ENCODE data around the gene ADAMTS19. TPM values are rescaled to one million over a fixed set of nuclear protein-coding genes. Genes with fewer than 3 reads are reported as not detected.

ADAMTS19 gene
- total and polyA plus RNA-seq, 4 donors = 0.02 to 7.8 (median 0.18) TPM

DNA sequence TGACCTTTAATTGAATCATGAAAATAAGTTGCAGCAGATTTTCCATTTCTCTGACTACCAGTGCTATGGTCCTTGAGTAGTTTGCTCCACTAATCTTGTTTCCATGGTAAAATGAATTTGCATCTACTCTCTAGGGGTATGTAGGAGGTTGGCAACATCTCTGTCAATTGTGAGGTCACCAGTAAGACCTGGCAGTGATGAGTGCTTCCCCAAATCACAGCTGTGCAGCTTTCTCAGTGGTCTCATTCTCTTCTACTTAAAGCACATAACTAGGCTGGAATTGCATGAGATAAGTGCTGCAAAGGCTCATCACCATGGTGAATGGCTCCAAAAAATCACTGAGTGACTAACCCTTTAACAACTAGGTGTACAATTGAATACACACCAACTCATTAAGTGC, 36.3 kb downstream of the ADAMTS19 start:
- no peak for DNase-seq
- Histone ChIP-seq H3K36me3 (ENCODE audit: control insufficient read depth in 4 of 4, insufficient read depth in 4 of 4, low read length in 4 of 4) (no peaks in the 10 kb centered on the region), H3K4me3 (no peak overlapping the region), H3K9me3 (ENCODE audit: control insufficient read depth in 4 of 4, insufficient read depth in 3 of 4, low read length in 3 of 4) (no peaks in the 10 kb centered on the region), H3K27ac (ENCODE audit: low read depth in 1 of 2, low read length in 1 of 2) (no peak overlapping the region), H3K9ac (ENCODE audit: insufficient read depth in 1 of 2, low read length in 2 of 2) (no peak overlapping the region), H3K27me3 (ENCODE audit: control insufficient read depth in 3 of 3, insufficient read depth in 3 of 3, low read length in 2 of 3) (no peaks in the 10 kb centered on the region), H3K4me1 (ENCODE audit: control insufficient read depth in 5 of 5, insufficient read depth in 5 of 5, low read length in 5 of 5) (no peaks in the 10 kb centered on the region)
- no peak for ATAC-seq (ENCODE audit: insufficient read depth, low FRiP score)
- TF ChIP-seq CTCF (IDR thresholded peaks at IDR 0.05; ENCODE audit: control extremely low read depth, extremely low read depth) = no peak

DNA sequence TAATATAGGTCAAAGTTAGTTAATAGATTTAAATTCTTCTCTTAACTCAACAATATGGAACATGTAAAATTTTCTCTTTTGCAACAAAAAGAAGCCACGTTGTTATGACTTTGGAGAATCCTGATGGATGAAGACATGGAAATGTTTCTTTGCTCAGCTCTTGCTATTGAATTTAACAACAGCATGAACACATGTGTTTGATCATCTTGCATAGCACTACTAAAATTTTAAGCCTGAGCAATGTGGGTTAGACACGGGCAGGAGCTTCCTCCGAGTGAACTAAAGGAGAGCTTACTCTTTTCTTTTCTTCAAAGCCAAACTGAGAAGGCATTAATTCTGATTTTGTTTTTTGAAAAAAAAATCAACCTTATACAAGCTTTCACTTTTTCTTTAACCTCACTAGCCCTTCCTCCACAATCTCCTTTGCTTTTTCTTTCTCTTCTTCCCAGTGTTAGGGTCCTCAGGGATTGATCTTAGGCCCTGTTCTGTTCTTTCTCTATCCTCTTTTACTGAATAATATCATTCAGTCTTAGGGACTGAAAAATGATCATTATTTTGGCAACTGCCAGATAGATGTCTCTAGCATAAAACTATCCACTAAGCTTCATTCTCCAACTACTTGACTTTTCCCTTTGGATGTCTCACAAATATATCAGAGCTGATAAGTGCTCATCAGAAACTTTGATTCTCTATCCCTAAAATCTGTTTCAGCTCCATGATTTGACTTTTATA, 36.9 kb downstream of the ADAMTS19 start:
- Histone ChIP-seq H3K4me1 (ENCODE audit: control insufficient read depth in 5 of 5, insufficient read depth in 5 of 5, low read length in 5 of 5) (no peaks in the 10 kb centered on the region), H3K27ac (ENCODE audit: low read depth in 1 of 2, low read length in 1 of 2) (peak overlapping the region in 1 of 2 donors; percentile 9), H3K36me3 (ENCODE audit: control insufficient read depth in 4 of 4, insufficient read depth in 4 of 4, low read length in 4 of 4) (no peaks in the 10 kb centered on the region), H3K4me3 (no peak overlapping the region), H3K9me3 (ENCODE audit: control insufficient read depth in 4 of 4, insufficient read depth in 3 of 4, low read length in 3 of 4) (no peaks in the 10 kb centered on the region), H3K9ac (ENCODE audit: insufficient read depth in 1 of 2, low read length in 2 of 2) (no peak overlapping the region), H3K27me3 (ENCODE audit: control insufficient read depth in 3 of 3, insufficient read depth in 3 of 3, low read length in 2 of 3) (no peaks in the 10 kb centered on the region)
- TF ChIP-seq CTCF (IDR thresholded peaks at IDR 0.05; ENCODE audit: control extremely low read depth, extremely low read depth) = no peak
- no peak for ATAC-seq (ENCODE audit: insufficient read depth, low FRiP score)
- WGBS, 2 donors = 78 to 84% methylated on average over 3 of the region's 3 CpGs
- no peak for DNase-seq

DNA sequence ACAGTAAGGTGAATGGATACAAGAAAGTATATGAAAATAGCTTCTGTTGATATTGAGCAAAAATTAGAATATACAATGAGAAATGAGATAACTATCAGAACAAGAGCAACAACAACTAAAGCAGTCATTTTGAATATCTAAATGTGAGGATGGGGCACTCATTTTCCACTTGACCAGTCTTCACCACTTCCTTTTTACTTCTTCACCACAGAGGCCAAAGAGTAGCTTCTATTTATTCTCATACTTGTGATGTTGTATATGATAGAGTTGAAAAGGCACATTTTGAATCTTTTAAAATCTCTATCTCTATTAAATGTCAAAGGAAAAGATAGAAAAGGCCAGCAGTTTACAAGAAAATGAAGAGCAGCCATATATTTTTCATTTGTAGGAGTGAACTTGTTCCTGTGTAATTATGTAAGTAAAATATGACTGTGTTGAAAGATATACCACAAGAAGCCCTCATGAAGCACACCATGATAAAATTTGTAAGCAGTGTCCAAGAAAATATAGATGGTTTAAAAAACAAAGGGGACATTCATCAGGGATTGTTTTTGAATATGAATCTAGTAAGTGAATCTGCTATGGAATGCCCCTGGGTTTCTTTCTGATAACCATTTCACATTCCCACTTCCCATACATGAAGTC, 39.2 kb downstream of the ADAMTS19 start:
- no peak for ATAC-seq (ENCODE audit: insufficient read depth, low FRiP score)

More for the DNA sequence above, 39.2 kb downstream of the ADAMTS19 start:
- Histone ChIP-seq H3K27ac (ENCODE audit: low read depth in 1 of 2, low read length in 1 of 2) (no peak overlapping the region), H3K27me3 (ENCODE audit: control insufficient read depth in 3 of 3, insufficient read depth in 3 of 3, low read length in 2 of 3) (no peaks in the 10 kb centered on the region), H3K4me1 (ENCODE audit: control insufficient read depth in 5 of 5, insufficient read depth in 5 of 5, low read length in 5 of 5) (no peaks in the 10 kb centered on the region), H3K9ac (ENCODE audit: insufficient read depth in 1 of 2, low read length in 2 of 2) (no peak overlapping the region), H3K9me3 (ENCODE audit: control insufficient read depth in 4 of 4, insufficient read depth in 3 of 4, low read length in 3 of 4) (no peaks in the 10 kb centered on the region), H3K4me3 (no peak overlapping the region), H3K36me3 (ENCODE audit: control insufficient read depth in 4 of 4, insufficient read depth in 4 of 4, low read length in 4 of 4) (no peaks in the 10 kb centered on the region)
- TF ChIP-seq CTCF (IDR thresholded peaks at IDR 0.05; ENCODE audit: control extremely low read depth, extremely low read depth) = no peak
- no peak for DNase-seq

All from lung (tissue), 12 donors.